ENCODE data around the gene TKTL1.

The TKTL1 gene

GRCh38 chrX:154378059-154378798 is 82.6 kb downstream of the TKTL1 start:
- peak; percentile 35 for DNase-seq (ENCODE audit: low read depth)

DNA sequence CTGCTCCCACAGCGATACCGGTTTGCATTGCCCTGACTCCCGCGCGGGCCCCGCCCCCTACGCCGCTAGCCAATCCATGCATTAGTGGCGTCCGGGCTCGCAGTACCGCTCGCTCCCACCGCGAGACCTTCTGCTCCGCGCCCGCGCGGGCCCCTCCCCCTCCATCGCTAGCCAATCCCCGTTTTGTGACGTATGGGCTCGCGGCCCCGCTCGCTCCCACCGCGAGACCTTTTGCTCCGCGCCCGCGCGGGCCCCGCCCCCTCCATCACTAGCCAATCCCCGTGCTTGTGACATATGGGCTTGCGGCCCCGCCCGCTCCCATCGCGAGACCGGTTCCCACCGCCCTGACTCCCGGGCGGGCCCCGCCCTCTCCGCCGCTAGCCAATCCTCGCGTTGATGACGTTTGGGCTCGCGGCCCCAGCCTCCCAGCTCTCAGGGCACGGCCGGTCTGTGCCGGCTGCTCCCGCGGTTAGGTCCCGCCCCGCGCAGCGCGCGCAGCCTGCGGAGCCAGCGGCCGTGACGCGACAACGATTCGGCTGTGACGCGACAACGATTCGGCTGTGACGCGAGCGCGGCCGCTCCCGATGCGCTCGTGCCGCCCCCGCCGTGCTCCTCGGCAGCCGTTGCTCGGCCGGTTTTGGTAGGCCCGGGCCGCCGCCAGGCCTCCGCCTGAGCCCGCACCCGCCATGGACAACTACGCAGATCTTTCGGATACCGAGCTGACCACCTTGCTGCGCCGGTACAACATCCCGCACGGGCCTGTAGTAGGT is 83.4 kb downstream of the TKTL1 start, which contains the start of gene EMD:
TSS of gene EMD (plus strand) at position 497 of the 770 bp plus-strand sequence. CDS start at position 687, 190 bp downstream.
- DNase-seq (ENCODE audit: low read depth), result peak; percentile 94

DNA sequence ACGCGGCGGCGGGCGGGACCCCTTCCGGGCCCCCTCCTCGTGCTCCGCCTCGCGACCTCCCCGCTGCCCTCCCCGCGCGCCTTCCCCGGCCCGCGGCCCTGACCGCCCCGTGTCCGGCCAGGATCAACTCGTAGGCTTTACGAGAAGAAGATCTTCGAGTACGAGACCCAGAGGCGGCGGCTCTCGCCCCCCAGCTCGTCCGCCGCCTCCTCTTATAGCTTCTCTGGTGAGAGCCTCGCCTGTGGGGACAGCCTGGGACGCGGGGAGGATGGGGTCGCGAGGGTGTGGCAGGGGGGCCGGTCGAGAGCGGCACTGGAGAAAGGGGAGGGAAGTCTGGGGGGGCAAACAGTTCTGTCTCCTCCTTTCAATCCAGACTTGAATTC is 84.0 kb downstream of the TKTL1 start:
- DNase-seq (ENCODE audit: low read depth), result no peak

Data from amniotic epithelial cell (primary cell).